Measurements from ENCODE around the gene ZBTB7C. TPM values are rescaled to one million over a fixed set of nuclear protein-coding genes. Genes with fewer than 3 reads are reported as not detected.

ZBTB7C gene
- total and polyA plus RNA-seq, 2 of the 4 experiments (the other 2 are of a cell fraction): not detected

GRCh38 chr18:48199399-48199798 is 209.8 kb downstream of the ZBTB7C start:
- H3K4me2 ChIP-seq (ENCODE audit: low read depth, low read length): no peak overlapping the region
- H2AK9ac ChIP-seq (replicated peaks; ENCODE audit: low read depth, low read length, poor library complexity): no peak overlapping the region
- H3K79me1 ChIP-seq (ENCODE audit: low read depth in 1 of 2, low read length in 2 of 2): no peaks in the 10 kb centered on the region
- ChIA-PET CTCF (no interaction called here), POLR2A (ENCODE audit: unreplicated experiment) (no interaction called here)
- no peaks in the 10 kb centered on the region for H3K9me1 ChIP-seq (ENCODE audit: insufficient read depth, low read length)
- intact Hi-C loops (cut with micrococcal nuclease): no loop called here
- no peak overlapping the region for H3K4me3 ChIP-seq (ENCODE audit: insufficient read depth, low read depth, low read length)
- no peak overlapping the region for H3K4ac ChIP-seq (ENCODE audit: low read depth, low read length)
- no peak overlapping the region for H3K27ac ChIP-seq (ENCODE audit: insufficient read depth, low read length)
- no peak for DNase-seq
- no CpG with 5 or more reads among the region's 3 CpGs for WGBS, 2 experiments (ENCODE audit: extremely low coverage in 2 of 2, insufficient read length in 1 of 2)
- no peaks in the 10 kb centered on the region for H3K36me3 ChIP-seq (ENCODE audit: control insufficient read depth, insufficient read depth, low read length)
- no peak overlapping the region for H4K91ac ChIP-seq (ENCODE audit: insufficient read depth, low read depth, low read length)
- no peaks in the 10 kb centered on the region for H3K9me3 ChIP-seq (ENCODE audit: control insufficient read depth, insufficient read depth, low read length)
- H3K9ac ChIP-seq (ENCODE audit: low read depth, low read length): no peak overlapping the region
- H4K8ac ChIP-seq (ENCODE audit: low read depth in 2 of 2, low read length in 2 of 2): no peak overlapping the region
- TF ChIP-seq MAFK (IDR thresholded peaks at IDR 0.05; ENCODE audit: low read depth, low read length) (no peak), NFE2L2 (IDR thresholded peaks at IDR 0.05; ENCODE audit: low read depth, low read length) (no peak), MXI1 (IDR thresholded peaks at IDR 0.05; ENCODE audit: borderline replicate concordance, low read depth, low read length) (no peak), POLR2A (IDR thresholded peaks at IDR 0.05; ENCODE audit: low read depth, low read length) (no peak), CHD1 (IDR thresholded peaks at IDR 0.05; ENCODE audit: low read depth, low read length) (no peak), ELK1 (IDR thresholded peaks at IDR 0.05; ENCODE audit: borderline replicate concordance, low read depth, low read length) (no peak), USF2 (IDR thresholded peaks at IDR 0.05; ENCODE audit: low read depth, low read length) (no peak), RCOR1 (IDR thresholded peaks at IDR 0.05; ENCODE audit: insufficient replicate concordance, low read length) (no peak), CEBPB (IDR thresholded peaks at IDR 0.05; ENCODE audit: low read depth, low read length) (no peak), CTCF (conservative IDR thresholded peaks at IDR 0.05; ENCODE audit: low read depth, low read length) (no peak), FOS (IDR thresholded peaks at IDR 0.05; ENCODE audit: low read depth, low read length) (no peak), BHLHE40 (IDR thresholded peaks at IDR 0.05; ENCODE audit: low read depth, low read length) (no peak)
- no peak overlapping the region for H2AK5ac ChIP-seq (ENCODE audit: low read depth, low read length)
- no peak overlapping the region for H2BK15ac ChIP-seq (ENCODE audit: low read depth, low read length)
- no peak for ATAC-seq (ENCODE audit: low read depth)
- no peak overlapping the region for H2BK20ac ChIP-seq (ENCODE audit: low read depth, low read length)
- H3K18ac ChIP-seq (ENCODE audit: low read depth, low read length): no peak overlapping the region
- no peaks in the 10 kb centered on the region for H3K27me3 ChIP-seq (ENCODE audit: control insufficient read depth, insufficient read depth, low read length)
- dilution Hi-C loops (cut with HindIII; ENCODE audit: low sequenced_read_pairs, unreplicated experiment): no loop called here
- H3K14ac ChIP-seq (replicated peaks; ENCODE audit: low read depth, low read length): no peak overlapping the region
- no peak overlapping the region for H2BK120ac ChIP-seq (ENCODE audit: low read depth, low read length)
- H4K20me1 ChIP-seq (ENCODE audit: insufficient read depth, low read length): no peaks in the 10 kb centered on the region
- no peaks in the 10 kb centered on the region for H3K4me1 ChIP-seq (ENCODE audit: control insufficient read depth, insufficient read depth, low read length)
- BruUV-seq (replicated peaks): no TSS peak
- no peak overlapping the region for H2AFZ ChIP-seq (replicated peaks; ENCODE audit: low read length, poor library complexity)
- no peak overlapping the region for H2BK5ac ChIP-seq (ENCODE audit: low read depth, low read length, poor library complexity, severe bottlenecking)
- no peak overlapping the region for H3K56ac ChIP-seq (ENCODE audit: extremely low read depth, insufficient read depth, low read length)
- H4K5ac ChIP-seq (ENCODE audit: low read depth, low read length): no peak overlapping the region
- in situ Hi-C loops (cut with MboI; ENCODE audit: low sequenced_read_pairs): no loop called here
- H3K23ac ChIP-seq (ENCODE audit: low read depth, low read length): no peak overlapping the region
